HepG2 (cell line): Measurements from ENCODE around the gene PPP2R5B. TPM values are rescaled to one million over a fixed set of nuclear protein-coding genes. Genes with fewer than 3 reads are reported as not detected.

Experiments
- AKAP8 ChIP-seq: sonication (generic); formaldehyde crosslinking; IDR thresholded peaks from 2 replicates; pipeline ENCODE4 v1.5.1; 2020; ENCODE audit warnings: mild to moderate bottlenecking, missing genetic modification reagents
- ATM ChIP-seq: fragments of 450-650 bp; IDR thresholded peaks from 2 replicates; pipeline ENCODE4 v1.7.1; 2017; ENCODE audit warnings: mild to moderate bottlenecking, borderline replicate concordance
- HDAC1 ChIP-seq: sonication (generic); formaldehyde crosslinking; IDR thresholded peaks from 2 replicates; pipeline ENCODE4 v1.5.1; 2020; ENCODE audit warnings: mild to moderate bottlenecking, missing genetic modification reagents
- HNF4A ChIP-seq: sonication (generic); formaldehyde crosslinking; IDR thresholded peaks from 2 replicates; pipeline ENCODE4 v1.4.0; 2020; ENCODE audit warnings: missing genetic modification reagents
- RBFOX2 ChIP-seq: fragments of 200-400 bp; formaldehyde crosslinking; IDR thresholded peaks from 2 replicates; pipeline ENCODE4 v1.6.1; 2017; ENCODE audit warnings: low read depth, mild to moderate bottlenecking, low read length
- RXRA ChIP-seq: sonication (generic); formaldehyde crosslinking; IDR thresholded peaks from 2 replicates; pipeline ENCODE4 v1.5.1; 2020; ENCODE audit warnings: missing genetic modification reagents
- TARDBP ChIP-seq: sonication (generic); formaldehyde crosslinking; IDR thresholded peaks from 2 replicates; pipeline ENCODE4 v1.8.0; 2022; ENCODE audit warnings: mild to moderate bottlenecking, missing genetic modification reagents
- ZC3H13 ChIP-seq: sonication (generic); formaldehyde crosslinking; IDR thresholded peaks from 2 replicates; pipeline ENCODE4 v1.8.1; 2023; ENCODE audit warnings: mild to moderate bottlenecking, missing genetic modification reagents, moderate library complexity
- ZNF367 ChIP-seq: sonication (generic); formaldehyde crosslinking; IDR thresholded peaks from 2 replicates; pipeline ENCODE4 v1.4.0; 2020; ENCODE audit warnings: missing genetic modification reagents, borderline replicate concordance
- ZNF563 ChIP-seq: sonication (generic); formaldehyde crosslinking; IDR thresholded peaks from 2 replicates; pipeline ENCODE4 v1.8.0; 2022; ENCODE audit warnings: mild to moderate bottlenecking, moderate library complexity, missing genetic modification reagents
- ZNF644 ChIP-seq: IDR thresholded peaks from 2 replicates; pipeline ENCODE4 v1.6.1; 2016; ENCODE audit warnings: low read depth
- ZNF761 ChIP-seq: sonication (generic); formaldehyde crosslinking; conservative IDR thresholded peaks from 2 replicates; pipeline ENCODE4 v1.4.0; 2020; ENCODE audit warnings: mild to moderate bottlenecking, missing genetic modification reagents
- polyA plus RNA-seq, 8 experiments: library from polyadenylated mRNA; depleted of rRNA in 3 of 8; stranded (reverse) in 7 of 8; unstranded in 1 of 8; fragments of >200 nt; fragmentation: Illumina TruSeq in 4 of 8; extraction: Trizol in 4 of 8; gene quantifications; 2 replicates each; pipeline versions ENCODE4 v1.2.1 to v1.2.3, GENCODE V29; 2011 to 2016; ENCODE audit warnings: low read depth in 4 of 8, missing spikeins in 1 of 8, mixed read lengths in 1 of 8; ENCODE audit not compliant: insufficient read depth in 1 of 8
- total RNA-seq, 5 experiments: library from RNA; depleted of rRNA; stranded (reverse); fragments of >200 nt; fragmentation: Illumina TruSeq; extraction: Trizol; gene quantifications; 2 replicates each; pipeline ENCODE4 v1.2.3, GENCODE V29; 2016; ENCODE audit warnings: low read depth in 1 of 5
- TF ChIP-seq, protein P1 (sequence below): sonication (generic); formaldehyde crosslinking; IDR thresholded peaks from 2 replicates; pipeline ENCODE4 v1.4.0; 2020; ENCODE audit warnings: mild to moderate bottlenecking, missing genetic modification reagents, borderline replicate concordance
- TF ChIP-seq, protein P2 (sequence below): sonication (generic); IDR thresholded peaks from 2 replicates; pipeline ENCODE4 v1.6.1; 2016; ENCODE audit warnings: low read depth, borderline replicate concordance
- TF ChIP-seq, protein P3 (sequence below): sonication (generic); formaldehyde crosslinking; IDR thresholded peaks from 2 replicates; pipeline ENCODE4 v1.4.0; 2020; ENCODE audit warnings: missing genetic modification reagents, borderline replicate concordance

PPP2R5B gene
- total and polyA plus RNA-seq, 2 of the 13 experiments (the other 11 are each of a cell fraction or from before 2014, with no cell fraction given) = 2.3 to 8.3 TPM

DNA sequence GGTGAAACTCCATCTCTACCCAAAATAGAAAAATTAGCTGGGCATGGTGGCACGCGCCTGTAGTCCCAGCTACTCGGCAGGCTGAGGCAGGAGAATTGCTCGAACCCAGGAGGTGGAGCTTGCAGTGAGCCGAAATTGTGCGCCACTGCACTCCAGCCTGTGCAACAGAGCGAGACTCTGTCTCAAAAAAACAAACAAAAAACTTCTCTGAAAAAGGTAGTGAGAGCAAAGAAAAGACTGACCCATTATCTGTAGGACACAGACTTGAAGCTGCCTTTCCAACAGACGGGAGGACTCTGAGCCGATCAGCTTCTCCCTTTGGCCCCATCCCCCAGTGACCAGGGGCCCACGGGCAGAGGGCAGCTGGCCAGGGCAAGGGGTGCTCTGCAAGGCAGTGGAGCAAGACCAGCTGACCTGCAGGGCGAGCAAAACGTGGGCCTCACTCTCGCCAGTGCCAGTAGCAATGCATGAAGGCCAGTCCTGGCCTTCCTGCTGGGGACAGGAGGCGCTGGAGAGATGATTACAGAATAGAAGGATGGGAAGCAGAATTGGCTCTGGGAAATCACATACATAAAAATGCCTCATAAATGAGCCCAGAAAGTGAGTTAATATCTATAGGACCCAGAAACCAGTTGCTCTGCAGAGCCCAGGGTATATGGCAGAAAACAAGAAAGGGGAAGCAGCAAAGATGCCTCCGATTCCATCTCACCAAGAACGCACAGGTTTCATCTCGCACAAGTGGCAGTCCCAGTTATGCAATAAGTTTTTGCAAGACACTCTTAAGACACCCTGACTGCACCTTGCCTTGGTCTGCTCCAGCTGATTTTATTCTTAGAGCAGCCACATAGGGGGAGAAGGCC lies 48.9 kb upstream of the PPP2R5B start (continued):
- TF ChIP-seq RXRA (CRISPR knock-in tag) (peak; percentile 40; the same call in 1 of the 2 replicates), AKAP8 (CRISPR knock-in tag) (no peak), ZNF644 (CRISPR knock-in tag) (peak; percentile 53; the same call in 1 of the 2 replicates), RBFOX2 (0 out of 2 replicates have a peak, but pooled peaks have one; percentile 16), ZNF367 (CRISPR knock-in tag) (no peak), ZC3H13 (CRISPR knock-in tag) (peak; percentile 18; the same call in 1 of the 2 replicates), HDAC1 (CRISPR knock-in tag) (peak; percentile 40; the same call in 1 of the 2 replicates), HNF4A (CRISPR knock-in tag) (peak; percentile 73), TARDBP (CRISPR knock-in tag) (0 out of 2 replicates have a peak, but pooled peaks have one; percentile 22), ATM (no peak), ZNF761 (no peak), ZNF563 (CRISPR knock-in tag) (no peak)
- TF ChIP-seq, protein P1, sequence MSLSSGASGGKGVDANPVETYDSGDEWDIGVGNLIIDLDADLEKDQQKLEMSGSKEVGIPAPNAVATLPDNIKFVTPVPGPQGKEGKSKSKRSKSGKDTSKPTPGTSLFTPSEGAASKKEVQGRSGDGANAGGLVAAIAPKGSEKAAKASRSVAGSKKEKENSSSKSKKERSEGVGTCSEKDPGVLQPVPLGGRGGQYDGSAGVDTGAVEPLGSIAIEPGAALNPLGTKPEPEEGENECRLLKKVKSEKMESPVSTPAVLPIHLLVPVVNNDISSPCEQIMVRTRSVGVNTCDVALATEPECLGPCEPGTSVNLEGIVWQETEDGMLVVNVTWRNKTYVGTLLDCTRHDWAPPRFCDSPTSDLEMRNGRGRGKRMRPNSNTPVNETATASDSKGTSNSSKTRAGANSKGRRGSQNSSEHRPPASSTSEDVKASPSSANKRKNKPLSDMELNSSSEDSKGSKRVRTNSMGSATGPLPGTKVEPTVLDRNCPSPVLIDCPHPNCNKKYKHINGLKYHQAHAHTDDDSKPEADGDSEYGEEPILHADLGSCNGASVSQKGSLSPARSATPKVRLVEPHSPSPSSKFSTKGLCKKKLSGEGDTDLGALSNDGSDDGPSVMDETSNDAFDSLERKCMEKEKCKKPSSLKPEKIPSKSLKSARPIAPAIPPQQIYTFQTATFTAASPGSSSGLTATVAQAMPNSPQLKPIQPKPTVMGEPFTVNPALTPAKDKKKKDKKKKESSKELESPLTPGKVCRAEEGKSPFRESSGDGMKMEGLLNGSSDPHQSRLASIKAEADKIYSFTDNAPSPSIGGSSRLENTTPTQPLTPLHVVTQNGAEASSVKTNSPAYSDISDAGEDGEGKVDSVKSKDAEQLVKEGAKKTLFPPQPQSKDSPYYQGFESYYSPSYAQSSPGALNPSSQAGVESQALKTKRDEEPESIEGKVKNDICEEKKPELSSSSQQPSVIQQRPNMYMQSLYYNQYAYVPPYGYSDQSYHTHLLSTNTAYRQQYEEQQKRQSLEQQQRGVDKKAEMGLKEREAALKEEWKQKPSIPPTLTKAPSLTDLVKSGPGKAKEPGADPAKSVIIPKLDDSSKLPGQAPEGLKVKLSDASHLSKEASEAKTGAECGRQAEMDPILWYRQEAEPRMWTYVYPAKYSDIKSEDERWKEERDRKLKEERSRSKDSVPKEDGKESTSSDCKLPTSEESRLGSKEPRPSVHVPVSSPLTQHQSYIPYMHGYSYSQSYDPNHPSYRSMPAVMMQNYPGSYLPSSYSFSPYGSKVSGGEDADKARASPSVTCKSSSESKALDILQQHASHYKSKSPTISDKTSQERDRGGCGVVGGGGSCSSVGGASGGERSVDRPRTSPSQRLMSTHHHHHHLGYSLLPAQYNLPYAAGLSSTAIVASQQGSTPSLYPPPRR (CRISPR knock-in tag) = 0 out of 2 replicates have a peak, but pooled peaks have one; percentile 30
- TF ChIP-seq, protein P2, sequence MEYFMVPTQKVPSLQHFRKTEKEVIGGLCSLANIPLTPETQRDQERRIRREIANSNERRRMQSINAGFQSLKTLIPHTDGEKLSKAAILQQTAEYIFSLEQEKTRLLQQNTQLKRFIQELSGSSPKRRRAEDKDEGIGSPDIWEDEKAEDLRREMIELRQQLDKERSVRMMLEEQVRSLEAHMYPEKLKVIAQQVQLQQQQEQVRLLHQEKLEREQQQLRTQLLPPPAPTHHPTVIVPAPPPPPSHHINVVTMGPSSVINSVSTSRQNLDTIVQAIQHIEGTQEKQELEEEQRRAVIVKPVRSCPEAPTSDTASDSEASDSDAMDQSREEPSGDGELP = peak; percentile 72; the same call in 1 of the 2 replicates
- TF ChIP-seq, protein P3, sequence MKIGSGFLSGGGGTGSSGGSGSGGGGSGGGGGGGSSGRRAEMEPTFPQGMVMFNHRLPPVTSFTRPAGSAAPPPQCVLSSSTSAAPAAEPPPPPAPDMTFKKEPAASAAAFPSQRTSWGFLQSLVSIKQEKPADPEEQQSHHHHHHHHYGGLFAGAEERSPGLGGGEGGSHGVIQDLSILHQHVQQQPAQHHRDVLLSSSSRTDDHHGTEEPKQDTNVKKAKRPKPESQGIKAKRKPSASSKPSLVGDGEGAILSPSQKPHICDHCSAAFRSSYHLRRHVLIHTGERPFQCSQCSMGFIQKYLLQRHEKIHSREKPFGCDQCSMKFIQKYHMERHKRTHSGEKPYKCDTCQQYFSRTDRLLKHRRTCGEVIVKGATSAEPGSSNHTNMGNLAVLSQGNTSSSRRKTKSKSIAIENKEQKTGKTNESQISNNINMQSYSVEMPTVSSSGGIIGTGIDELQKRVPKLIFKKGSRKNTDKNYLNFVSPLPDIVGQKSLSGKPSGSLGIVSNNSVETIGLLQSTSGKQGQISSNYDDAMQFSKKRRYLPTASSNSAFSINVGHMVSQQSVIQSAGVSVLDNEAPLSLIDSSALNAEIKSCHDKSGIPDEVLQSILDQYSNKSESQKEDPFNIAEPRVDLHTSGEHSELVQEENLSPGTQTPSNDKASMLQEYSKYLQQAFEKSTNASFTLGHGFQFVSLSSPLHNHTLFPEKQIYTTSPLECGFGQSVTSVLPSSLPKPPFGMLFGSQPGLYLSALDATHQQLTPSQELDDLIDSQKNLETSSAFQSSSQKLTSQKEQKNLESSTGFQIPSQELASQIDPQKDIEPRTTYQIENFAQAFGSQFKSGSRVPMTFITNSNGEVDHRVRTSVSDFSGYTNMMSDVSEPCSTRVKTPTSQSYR (CRISPR knock-in tag) = peak; percentile 78
